Measurements from ENCODE around the gene MMP24.

GRCh38 chr20:35237486-35237885, 11.0 kb downstream of the MMP24 start:
- TF ChIP-seq POLR2A (IDR thresholded peaks at IDR 0.05; ENCODE audit: low read length) (no peak), GATA1 (IDR thresholded peaks at IDR 0.05; ENCODE audit: low read depth, low read length) (no peak)
